K562 (cell line): ENCODE data around the gene SDHAF3. TPM values are rescaled to one million over a fixed set of nuclear protein-coding genes. Genes with fewer than 3 reads are reported as not detected.

Experiments
- ARID3B ChIP-seq: fragments of 250-450 bp; sonication (Bioruptor Pico); IDR thresholded peaks from 2 replicates; pipeline ENCODE4 v1.4.0; 2020; ENCODE audit warnings: borderline replicate concordance
- ASH1L ChIP-seq: fragments of 450-650 bp; IDR thresholded peaks from 2 replicates; pipeline ENCODE4 v1.6.1; 2018; ENCODE audit warnings: borderline replicate concordance, mild to moderate bottlenecking, low read depth; ENCODE audit not compliant: partially characterized antibody
- CBFA2T2 ChIP-seq: fragments of 450-650 bp; conservative IDR thresholded peaks from 2 replicates; pipeline ENCODE4 v1.6.1; 2017; ENCODE audit warnings: mild to moderate bottlenecking
- CTCF ChIP-seq, 3 experiments: IDR thresholded peaks in 2 of 3; conservative IDR thresholded peaks in 1 of 3; 2 replicates each; pipeline ENCODE4 v1.5.1; 2011 to 2012; ENCODE audit warnings: low read length in 3 of 3, mild to moderate bottlenecking in 3 of 3, control low read depth in 2 of 3, improper control_type of control experiment in 1 of 3, inconsistent platforms in 1 of 3, low read depth in 1 of 3, mixed read lengths in 1 of 3, moderate library complexity in 1 of 3; ENCODE audit not compliant: insufficient read depth in 2 of 3
- FOXA3 ChIP-seq, 2 experiments: fragments of 450-650 bp in 1 of 2; sonication (generic) in 1 of 2; formaldehyde crosslinking; IDR thresholded peaks in 1 of 2; conservative IDR thresholded peaks in 1 of 2; 2 replicates each; pipeline versions ENCODE4 v1.4.0 to v1.8.0; 2020 to 2022; ENCODE audit warnings: mild to moderate bottlenecking in 2 of 2, missing genetic modification reagents in 1 of 2
- HCFC1 ChIP-seq: IDR thresholded peaks from 2 replicates; pipeline ENCODE4 v1.6.1; 2012; ENCODE audit warnings: low read depth, low read length, improper control_type of control experiment
- HES1 ChIP-seq: fragments of 450-650 bp; IDR thresholded peaks from 2 replicates; pipeline ENCODE4 v1.6.1; 2016; ENCODE audit warnings: low read depth, mild to moderate bottlenecking, moderate library complexity
- ILK ChIP-seq: fragments of 450-650 bp; IDR thresholded peaks from 2 replicates; pipeline ENCODE4 v1.6.1; 2016; ENCODE audit warnings: missing genetic modification characterization, low read depth, mild to moderate bottlenecking, missing compliant biosample characterization, moderate library complexity, borderline replicate concordance
- MTA2 ChIP-seq: fragments of 450-650 bp; IDR thresholded peaks from 2 replicates; pipeline ENCODE4 v1.6.1; 2016; ENCODE audit warnings: low read depth
- NR3C1 ChIP-seq: sonication (generic); formaldehyde crosslinking; IDR thresholded peaks from 2 replicates; pipeline ENCODE4 v1.8.1; 2022; ENCODE audit warnings: missing genetic modification reagents
- TAL1 ChIP-seq: fragments of 450-650 bp; IDR thresholded peaks from 2 replicates; pipeline ENCODE4 v1.6.1; 2016; ENCODE audit warnings: mild to moderate bottlenecking
- USF2 ChIP-seq: sonication (generic); formaldehyde crosslinking; IDR thresholded peaks from 2 replicates; pipeline ENCODE4 v1.5.0; 2020; ENCODE audit warnings: missing genetic modification reagents
- polyA plus RNA-seq, 8 experiments: library from polyadenylated mRNA; depleted of rRNA in 4 of 8; stranded (reverse) in 5 of 8; unstranded in 3 of 8; fragments of >200 nt; fragmentation: Nextera tagmentation in 2 of 8; fragmentation: Illumina TruSeq in 1 of 8; extraction: Ambion mirVana in 2 of 8; extraction: Trizol in 1 of 8; gene quantifications; 2 replicates each; pipeline versions ENCODE4 v1.2.1 to v1.2.3, GENCODE V29; 2011 to 2014; ENCODE audit warnings: inconsistent platforms in 1 of 8, missing spikeins in 1 of 8
- total RNA-seq, 7 experiments: library from RNA; depleted of rRNA in 6 of 7; stranded (reverse); fragments of >200 nt in 6 of 7; fragmentation: Illumina TruSeq in 2 of 7; extraction: Trizol in 2 of 7; gene quantifications; 2 replicates each; pipeline versions ENCODE4 v1.2.1 to v1.2.3, GENCODE V29; 2011 to 2021; ENCODE audit warnings: low replicate concordance in 1 of 7

The SDHAF3 gene
- total and polyA plus RNA-seq, 9 of the 15 experiments (the other 6 are each of a cell fraction or from before 2014, with no cell fraction given): 51.5 to 403 (median 145) TPM

- TF ChIP-seq CTCF (IDR thresholded peaks at IDR 0.05 in 2 of 3, conservative IDR thresholded peaks at IDR 0.05 in 1 of 3; ENCODE audit: insufficient read depth in 2 of 3, low read depth in 1 of 3, low read length in 3 of 3) (peak in 2 of 3 experiments; percentile 28 to 70; a peak in 3 of 6 replicates), NR3C1 (CRISPR knock-in tag) (no peak), ARID3B (CRISPR knock-in tag) (no peak), ASH1L (no peak), TAL1 (0 out of 2 replicates have a peak, but pooled peaks have one; percentile 8), ILK (tag) (no peak), CBFA2T2 (no peak), MTA2 (no peak), USF2 (CRISPR knock-in tag) (no peak), HES1 (no peak), HCFC1 (no peak), FOXA3 (CRISPR knock-in tag; conservative IDR thresholded peaks at IDR 0.05 in 1 of 2, IDR thresholded peaks at IDR 0.05 in 1 of 2) (no peak)
Measured at GRCh38 chr7:97145068-97145467, 27.6 kb downstream of the SDHAF3 start (continued).
